NCI-H128 (cell line): ENCODE measurements around the gene CTSE.

Source experiments
- DNase-seq: peaks from one replicate; lab custom pipeline; 2025; ENCODE audit not compliant: unreplicated experiment; lab: John Stamatoyannopoulos, UW

Gene CTSE

GRCh38 chr1:206050655-206051235 is 27.1 kb upstream of the CTSE start:
- DNase-seq = no peak

GRCh38 chr1:206049919-206050600 is 26.4 kb upstream of the CTSE start:
- DNase-seq = no peak

- no peak for DNase-seq
Observed at GRCh38 chr1:206049293-206049692, 25.6 kb upstream of the CTSE start.

DNA sequence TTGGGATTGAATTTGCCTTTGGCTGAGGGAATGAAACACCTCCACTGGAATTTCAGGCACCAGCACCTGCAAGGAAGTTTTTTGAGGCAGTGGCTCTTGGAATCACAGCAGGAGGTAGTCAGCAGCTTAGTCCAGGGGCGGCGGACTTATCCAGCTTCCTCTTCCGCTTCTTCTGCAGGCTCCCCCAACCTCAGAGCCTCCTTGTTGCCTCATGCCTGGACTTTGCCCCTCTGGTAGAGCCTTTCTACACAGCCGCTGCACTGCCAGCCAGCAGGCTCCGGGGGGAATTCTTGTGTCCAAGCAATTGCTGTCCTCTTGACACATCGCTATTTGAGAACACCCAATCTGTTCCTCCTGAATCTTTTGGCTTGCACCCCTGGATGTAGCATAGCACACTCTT is 24.9 kb upstream of the CTSE start:
- no peak for DNase-seq

GRCh38 chr1:206047271-206047670 is 23.6 kb upstream of the CTSE start:
- DNase-seq = no peak

- DNase-seq = no peak
Observed at GRCh38 chr1:206041640-206042039, 17.9 kb upstream of the CTSE start.

- no peak for DNase-seq
Observed at GRCh38 chr1:206040328-206040727, 16.6 kb upstream of the CTSE start.

DNA sequence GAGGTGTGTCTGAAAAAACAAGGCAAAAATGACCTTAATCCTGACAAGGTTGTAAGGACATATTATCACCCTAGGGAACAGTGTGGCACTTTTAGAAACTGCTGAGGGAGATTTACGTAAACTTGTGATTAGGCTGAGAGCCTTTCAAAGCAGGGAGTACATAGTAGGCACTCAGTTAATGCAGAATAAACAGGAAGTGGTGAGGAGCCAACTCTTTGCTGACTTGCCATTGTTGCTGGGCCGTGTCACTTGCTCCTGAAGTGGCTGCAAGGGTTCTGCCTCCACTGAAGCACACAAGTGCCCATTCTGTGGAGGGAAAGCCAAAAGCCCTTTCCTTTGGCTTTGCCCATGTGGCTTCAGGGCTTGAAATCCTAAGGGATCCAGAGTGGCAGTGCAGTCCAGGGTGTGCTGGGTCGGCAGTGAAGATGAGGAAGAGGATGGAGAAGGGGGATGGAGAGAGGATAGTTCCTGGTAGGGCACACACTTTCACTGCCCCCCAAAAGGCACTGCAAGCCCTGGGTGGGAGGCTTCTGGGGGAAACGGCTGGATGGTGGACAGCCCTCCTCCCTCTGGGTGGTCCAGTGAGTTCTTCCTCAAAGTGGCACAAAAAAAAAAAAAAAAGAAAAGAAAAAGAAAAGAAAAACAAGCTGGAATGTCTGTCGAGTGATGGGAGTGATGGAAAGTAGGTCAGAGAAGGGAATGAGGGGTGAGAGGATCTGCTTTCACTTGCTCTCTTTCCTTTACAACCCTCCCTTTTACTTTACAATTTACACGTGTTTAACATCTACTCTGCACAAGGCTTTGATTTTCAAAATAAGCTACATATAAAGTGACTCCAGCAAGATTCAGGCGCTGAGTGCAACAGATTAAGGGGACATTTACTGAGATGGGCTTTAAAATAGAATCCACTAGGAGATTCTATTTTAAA is 15.6 kb upstream of the CTSE start:
- no peak for DNase-seq

DNA sequence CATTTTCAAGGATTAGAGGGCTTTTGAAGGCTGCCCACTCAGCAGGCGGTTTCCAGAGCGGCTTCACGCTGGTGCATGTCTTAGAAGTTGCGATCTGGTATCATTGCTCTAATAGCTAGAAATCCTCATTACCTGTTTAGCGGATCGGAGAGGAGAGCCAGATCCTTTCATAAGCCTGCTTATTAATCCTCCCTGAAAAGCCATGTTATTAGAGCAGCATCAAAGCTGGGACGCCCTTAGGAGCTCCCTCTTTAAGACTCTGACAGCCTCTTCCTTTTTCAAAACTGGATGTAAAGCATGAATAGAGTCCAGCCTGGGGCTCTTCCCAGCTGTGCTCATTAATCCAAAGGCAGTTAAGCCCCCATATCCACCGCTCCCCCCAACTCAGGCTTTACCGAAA is 13.9 kb upstream of the CTSE start:
- no peak for DNase-seq

DNA sequence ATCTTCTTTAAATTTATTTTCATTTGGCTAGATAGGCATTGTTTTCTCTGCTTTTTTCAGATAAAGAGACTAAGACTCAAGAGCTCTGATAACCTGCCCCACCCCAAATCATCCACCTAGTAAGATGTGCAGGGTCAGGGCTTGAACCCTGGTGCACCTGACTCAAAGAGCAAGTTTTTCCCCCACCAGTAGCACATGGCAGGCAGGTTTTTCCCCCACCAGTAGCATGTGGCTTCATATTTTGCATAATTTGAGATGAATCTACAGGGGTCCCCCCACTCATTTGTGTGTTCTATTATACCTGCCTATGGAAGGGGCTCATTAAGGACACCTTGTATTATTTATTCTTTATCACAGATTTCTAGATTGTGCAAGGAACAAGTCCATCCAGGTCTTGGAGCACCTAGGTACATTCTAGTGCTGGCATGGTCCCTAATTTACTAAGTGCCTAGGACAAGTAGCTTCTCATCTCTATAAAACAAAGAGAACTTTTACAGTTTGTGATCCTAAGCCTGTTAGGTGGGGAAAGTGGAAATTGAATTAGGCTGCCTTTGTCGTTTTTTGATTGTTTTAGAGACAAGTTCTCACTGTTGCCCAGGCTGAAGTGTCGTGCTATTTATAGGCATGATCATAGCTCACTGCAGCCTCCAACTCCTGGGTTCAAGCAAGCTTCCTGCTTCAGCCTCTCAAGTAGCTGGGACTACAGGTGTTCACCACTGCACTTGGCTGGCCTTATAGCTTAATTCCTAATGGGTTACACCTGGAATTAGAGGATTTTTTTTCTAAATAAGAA is 13.2 kb upstream of the CTSE start:
- DNase-seq = no peak

GRCh38 chr1:206035027-206035426 is 11.3 kb upstream of the CTSE start:
- peak; percentile 28 for DNase-seq

- no peak for DNase-seq
Observed at GRCh38 chr1:206032380-206033140, 8.9 kb upstream of the CTSE start.

DNA sequence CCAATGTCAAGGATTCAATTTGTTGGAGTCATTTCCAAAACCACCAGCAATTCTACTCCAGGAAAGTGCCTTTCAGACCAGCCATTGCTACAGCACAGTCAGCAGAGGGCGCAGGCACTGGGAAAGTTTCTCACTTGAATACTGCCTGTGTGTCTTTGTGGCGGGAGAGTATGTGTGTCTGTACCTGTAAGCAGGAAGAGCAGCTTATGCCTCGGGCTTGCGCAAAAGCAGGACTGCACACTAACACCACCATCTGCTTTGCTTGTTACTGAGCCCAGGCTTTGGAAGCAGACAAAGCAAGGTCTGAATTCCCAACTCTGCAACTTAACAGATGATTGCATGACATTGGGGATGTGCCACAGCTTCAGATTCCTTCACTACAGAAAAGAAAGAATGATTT is 7.0 kb upstream of the CTSE start:
- DNase-seq = peak; percentile 75

DNA sequence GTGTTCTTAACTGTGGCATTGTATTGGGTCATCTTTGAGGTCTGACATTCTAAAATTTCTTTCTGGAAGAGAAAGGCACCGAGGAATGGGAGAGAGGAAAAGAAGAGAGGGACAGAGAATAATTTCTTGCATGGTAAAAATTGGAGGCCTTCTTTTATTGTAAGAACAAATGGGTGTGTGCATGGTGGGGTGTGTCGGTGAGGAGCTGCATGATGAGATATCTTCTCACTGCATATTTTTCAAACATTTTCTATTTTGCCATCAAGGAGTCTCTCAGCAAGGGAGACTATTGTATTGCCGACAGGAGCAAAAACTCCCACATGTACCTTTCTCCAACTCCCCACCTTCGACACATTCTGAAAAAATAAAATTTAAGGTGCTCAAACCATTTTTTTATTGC is 6.5 kb upstream of the CTSE start:
- no peak for DNase-seq

DNA sequence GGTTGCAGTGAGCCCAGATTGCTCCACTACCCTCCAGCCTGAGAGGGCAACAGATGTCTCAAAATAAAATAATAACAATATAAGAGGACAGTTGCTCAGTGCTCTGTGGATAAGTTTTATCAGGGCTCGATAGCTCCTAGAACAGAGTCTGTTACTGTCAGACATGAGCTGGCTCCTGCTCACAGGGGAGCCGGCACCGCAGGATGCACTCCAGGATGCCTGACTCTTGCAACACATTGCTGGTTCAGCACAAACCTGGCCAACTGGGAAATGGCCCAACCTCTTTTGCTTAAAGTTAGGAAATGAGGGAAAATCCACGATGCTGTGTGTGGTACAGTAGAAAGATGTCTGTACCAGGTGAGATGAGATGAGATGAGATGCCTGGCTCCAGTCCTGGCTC is 5.8 kb upstream of the CTSE start:
- DNase-seq = no peak

DNA sequence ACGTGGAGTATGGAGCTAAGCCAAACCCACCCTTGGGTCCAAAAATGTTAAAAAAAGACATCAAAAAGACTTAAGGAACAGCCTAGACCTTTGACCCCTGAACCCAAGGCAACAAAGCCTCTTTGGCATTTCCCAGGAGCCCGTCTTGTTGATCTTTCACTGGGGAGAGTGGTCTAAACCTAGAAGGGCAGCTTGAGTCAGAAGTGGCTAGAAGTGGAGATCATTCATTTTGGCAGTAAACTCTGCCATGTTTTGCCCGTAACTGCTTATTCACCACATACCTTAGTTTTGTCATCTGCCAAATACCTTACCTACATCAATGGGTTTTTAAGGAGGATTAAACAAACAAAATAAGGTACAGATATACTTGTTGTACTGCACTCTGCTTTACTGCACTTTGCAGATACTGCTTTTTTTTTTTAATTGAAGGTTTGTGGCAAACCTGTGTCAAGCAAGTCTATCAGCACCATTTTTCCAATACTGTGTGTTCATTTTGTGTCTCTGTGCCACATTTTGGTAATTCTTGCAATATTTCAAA is 1.7 kb upstream of the CTSE start:
- DNase-seq = no peak

DNA sequence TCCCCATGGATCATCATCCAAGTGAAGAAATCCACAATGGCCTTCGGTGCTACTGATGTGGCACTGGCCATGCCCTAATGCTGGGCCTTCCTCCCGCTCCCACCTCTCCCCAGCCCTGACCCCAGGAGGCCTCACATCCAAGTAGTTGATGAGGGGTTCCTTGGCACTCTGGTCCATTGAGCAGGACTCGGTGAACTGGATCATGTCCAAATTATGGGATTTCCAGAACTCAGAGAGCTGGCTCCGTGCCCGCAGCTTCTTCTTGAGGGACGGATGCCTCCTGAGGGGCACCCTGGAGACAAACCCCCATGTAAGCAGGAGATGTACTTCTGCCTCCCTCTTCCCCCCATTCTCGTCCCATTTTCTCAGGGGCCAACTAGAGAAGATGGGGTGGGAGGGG is 929 bp downstream of the CTSE start:
- no peak for DNase-seq

- no peak for DNase-seq
Observed at GRCh38 chr1:206021626-206022365, 1.9 kb downstream of the CTSE start.

- no peak for DNase-seq
Observed at GRCh38 chr1:206021008-206021625, 2.6 kb downstream of the CTSE start.
